K562 (cell line): Measurements from ENCODE around the gene C7orf57. TPM values are rescaled to one million over a fixed set of nuclear protein-coding genes. Genes with fewer than 3 reads are reported as not detected.

Source experiments
- ATAC-seq: fragments of 200-7000 bp; cut with Tn5 transposase; 3 replicates; pipeline ENCODE4 v1.9.1; 2020; ENCODE audit warnings: moderate library complexity
- BruUV-seq: library from RNA; stranded (reverse); fragments of 400-500 nt; replicated peaks from 2 replicates; lab custom pipeline; 2021; lab: Mats Ljungman, UMichigan
- CTCF ChIA-PET: fragments of 300-600 bp; formaldehyde crosslinking; extraction: SDS; loops from one replicate; lab custom pipeline; 2021; ENCODE audit warnings: low intra/inter-chr PET ratio; lab: Yijun Ruan, JAX
- POLR2A ChIA-PET: fragments of 300-600, 350-650 bp; sonication (Branson Sonifier 250); formaldehyde crosslinking; extraction: SDS; loops from one replicate; lab custom pipeline; 2021; ENCODE audit warnings: antibody characterized with exemption, inconsistent platforms; lab: Yijun Ruan, JAX
- DNase-seq, 4 experiments: peaks; one replicate each; pipeline versions ENCODE4 v3.0.0 to v3.0.0-alpha.2; 2011 to 2018; ENCODE audit warnings: low spot score in 3 of 4, mixed read lengths in 3 of 4; ENCODE audit errors: extremely low read depth in 1 of 4
- FAIRE-seq: peaks from 2 replicates; lab custom pipeline; 2011; peaks lifted over from hg19 to GRCh38; lab: Jason Lieb, UNC
- H2AFZ ChIP-seq: 2 replicates; pipeline ENCODE4 v1.6.0; 2011; ENCODE audit warnings: low read depth, low read length, control low read depth, inconsistent platforms
- H3K27ac ChIP-seq: fragments of 200-600 bp; 3 replicates; pipeline ENCODE4 v1.8.0; 2011; ENCODE audit warnings: low read depth, mild to moderate bottlenecking, control low read depth, inconsistent platforms, low read length, moderate library complexity, mixed read lengths; ENCODE audit errors: extremely low read depth
- H3K27me3 ChIP-seq, 2 experiments: fragments of 300-600 bp in 1 of 2; 2 replicates in 1 of 2; 3 replicates in 1 of 2; pipeline versions ENCODE4 v1.6.0 to v1.8.0; 2011; ENCODE audit warnings: inconsistent platforms in 2 of 2, low read length in 2 of 2, mild to moderate bottlenecking in 1 of 2, mixed read lengths in 1 of 2, moderate library complexity in 1 of 2; ENCODE audit not compliant: control insufficient read depth in 2 of 2, insufficient read depth in 2 of 2
- H3K36me3 ChIP-seq: fragments of 300-600 bp; 3 replicates; pipeline ENCODE4 v1.8.0; 2011; ENCODE audit warnings: mild to moderate bottlenecking, low read length, inconsistent platforms; ENCODE audit not compliant: control insufficient read depth, insufficient read depth
- H3K4me1 ChIP-seq, 2 experiments: fragments of 200-600 bp in 1 of 2; replicated peaks in 1 of 2; 2 replicates in 1 of 2; 3 replicates in 1 of 2; pipeline versions ENCODE4 v1.5.1 to v1.8.0; 2011; ENCODE audit warnings: inconsistent platforms in 2 of 2, low read length in 2 of 2, mild to moderate bottlenecking in 1 of 2, mixed read lengths in 1 of 2, moderate library complexity in 1 of 2; ENCODE audit not compliant: control insufficient read depth in 2 of 2, insufficient read depth in 2 of 2
- H3K4me2 ChIP-seq: 2 replicates; pipeline ENCODE4 v1.6.1; 2011; ENCODE audit warnings: low read length, control low read depth, inconsistent platforms, mixed read lengths; ENCODE audit not compliant: insufficient read depth
- H3K4me3 ChIP-seq: fragments of 200-600 bp; sonication (generic), shearing (Covaris generic); 2 replicates; pipeline ENCODE4 v1.5.1; 2016; ENCODE audit warnings: control low read depth, inconsistent platforms
- H3K79me2 ChIP-seq: fragments of 200-600 bp; 3 replicates; pipeline ENCODE4 v1.8.0; 2011; ENCODE audit warnings: low read length, inconsistent platforms; ENCODE audit not compliant: control insufficient read depth, insufficient read depth
- H3K9ac ChIP-seq, 2 experiments: 2 replicates each; pipeline versions ENCODE4 v1.6.0 to v1.6.1; 2011; ENCODE audit warnings: low read depth in 2 of 2, low read length in 2 of 2, control low read depth in 1 of 2, inconsistent platforms in 1 of 2, mild to moderate bottlenecking in 1 of 2, mixed read lengths in 1 of 2; ENCODE audit not compliant: insufficient read depth in 1 of 2
- H3K9me1 ChIP-seq: one replicate; pipeline ENCODE4 v1.6.0; 2011; ENCODE audit warnings: inconsistent platforms, mild to moderate bottlenecking, low read length, moderate library complexity; ENCODE audit not compliant: control insufficient read depth, insufficient read depth
- H3K9me3 ChIP-seq: replicated peaks from 2 replicates; pipeline ENCODE4 v1.5.1; 2011; ENCODE audit warnings: low read depth, low read length, inconsistent platforms; ENCODE audit not compliant: control insufficient read depth, insufficient read depth
- H4K20me1 ChIP-seq: replicated peaks from 2 replicates; pipeline ENCODE4 v1.6.1; 2011; ENCODE audit warnings: low read length, inconsistent platforms, mixed read lengths; ENCODE audit not compliant: control insufficient read depth, insufficient read depth
- ARID2 ChIP-seq: fragments of 450-650 bp; IDR thresholded peaks from 2 replicates; pipeline ENCODE4 v1.6.1; 2017; ENCODE audit warnings: antibody characterized with exemption, mild to moderate bottlenecking
- CSDE1 ChIP-seq, 2 experiments: fragments of 450-650 bp; IDR thresholded peaks; 2 replicates each; pipeline ENCODE4 v1.6.1; 2016; ENCODE audit warnings: mild to moderate bottlenecking in 1 of 2
- ELF2 ChIP-seq: fragments of 250-450 bp; sonication (Bioruptor Pico); IDR thresholded peaks from 2 replicates; pipeline ENCODE4 v1.5.0; 2021; ENCODE audit warnings: mild to moderate bottlenecking
- HMGN3 ChIP-seq: IDR thresholded peaks from 2 replicates; pipeline ENCODE4 v1.6.1; 2011; ENCODE audit warnings: borderline replicate concordance, low read depth, mild to moderate bottlenecking, mixed read lengths, low read length; ENCODE audit not compliant: insufficient read length; ENCODE audit errors: extremely low read depth
- HNRNPL ChIP-seq: fragments of 200-400 bp; formaldehyde crosslinking; IDR thresholded peaks from 2 replicates; pipeline ENCODE4 v1.6.1; 2017; ENCODE audit warnings: low read depth, mild to moderate bottlenecking, low read length
- MCM2 ChIP-seq: fragments of 450-650 bp; IDR thresholded peaks from 2 replicates; pipeline ENCODE4 v1.6.1; 2017; ENCODE audit warnings: low read depth, mild to moderate bottlenecking
- MCM5 ChIP-seq: fragments of 450-650 bp; IDR thresholded peaks from 2 replicates; pipeline ENCODE4 v1.6.1; 2016; ENCODE audit warnings: low read depth
- POLR2A ChIP-seq: fragments of 450-650 bp; conservative IDR thresholded peaks from 2 replicates; pipeline ENCODE4 v1.6.1; 2016
- SMC3 ChIP-seq: conservative IDR thresholded peaks from 2 replicates; pipeline ENCODE4 v1.6.1; 2011; ENCODE audit warnings: low read depth, low read length, improper control_type of control experiment; ENCODE audit not compliant: insufficient read depth
- TEAD4 ChIP-seq, 2 experiments: sonication (generic) in 1 of 2; formaldehyde crosslinking in 1 of 2; IDR thresholded peaks; 2 replicates each; pipeline versions ENCODE4 v1.6.1 to v1.8.0; 2012 to 2022; ENCODE audit warnings: borderline replicate concordance in 1 of 2, inconsistent platforms in 1 of 2, low read length in 1 of 2, mild to moderate bottlenecking in 1 of 2, missing genetic modification reagents in 1 of 2
- ZFP36 ChIP-seq: fragments of 150-350 bp; IDR thresholded peaks from 2 replicates; pipeline ENCODE4 v1.6.1; 2018; ENCODE audit warnings: low read length, low read depth; ENCODE audit not compliant: partially characterized antibody
- whole genome bisulfite sequencing: fragments of 100-300 bp; shearing (Covaris generic); methylation state at CpG from one replicate; pipeline ENCODE4 v1.1.6; 2016; ENCODE audit warnings: low coverage, mixed read lengths; ENCODE audit not compliant: insufficient coverage; ENCODE audit errors: missing lambda C conversion rate; 5-methylcytosine and 5-hydroxymethylcytosine counted together
- in situ Hi-C: fragments of 300-500 bp; cut with MboI; formaldehyde crosslinking; loops from 4 replicates; pipeline ENCODE4 v1.15.0; 2018; ENCODE audit warnings: inconsistent platforms, mixed read lengths
- intact Hi-C: fragments of 100-400 bp; cut with micrococcal nuclease; formaldehyde crosslinking; loops from 2 replicates; pipeline ENCODE4 v1.14.2; 2022
- polyA plus RNA-seq, 8 experiments: library from polyadenylated mRNA; depleted of rRNA in 4 of 8; stranded (reverse) in 5 of 8; unstranded in 3 of 8; fragments of >200 nt; fragmentation: Nextera tagmentation in 2 of 8; fragmentation: Illumina TruSeq in 1 of 8; extraction: Ambion mirVana in 2 of 8; extraction: Trizol in 1 of 8; gene quantifications; 2 replicates each; pipeline versions ENCODE4 v1.2.1 to v1.2.3, GENCODE V29; 2011 to 2014; ENCODE audit warnings: inconsistent platforms in 1 of 8, missing spikeins in 1 of 8
- total RNA-seq, 7 experiments: library from RNA; depleted of rRNA in 6 of 7; stranded (reverse); fragments of >200 nt in 6 of 7; fragmentation: Illumina TruSeq in 2 of 7; extraction: Trizol in 2 of 7; gene quantifications; 2 replicates each; pipeline versions ENCODE4 v1.2.1 to v1.2.3, GENCODE V29; 2011 to 2021; ENCODE audit warnings: low replicate concordance in 1 of 7
- TF ChIP-seq, protein P1 (sequence below): sonication (generic); formaldehyde crosslinking; IDR thresholded peaks from 2 replicates; pipeline ENCODE4 v1.5.0; 2020; ENCODE audit warnings: missing genetic modification reagents
- TF ChIP-seq, protein P2 (sequence below), 2 experiments: fragments of 150-350 bp in 1 of 2; IDR thresholded peaks; 2 replicates each; pipeline ENCODE4 v1.6.1; 2012 to 2016; ENCODE audit warnings: low read depth in 2 of 2, low read length in 2 of 2, mild to moderate bottlenecking in 1 of 2, moderate library complexity in 1 of 2
- TF ChIP-seq, protein P3 (sequence below): fragments of 250-450 bp; sonication (Bioruptor Pico); IDR thresholded peaks from 2 replicates; pipeline ENCODE4 v1.8.0; 2022; ENCODE audit warnings: inconsistent platforms
- TF ChIP-seq, protein P4 (sequence below): sonication (generic); formaldehyde crosslinking; IDR thresholded peaks from 2 replicates; pipeline ENCODE4 v1.8.1; 2023; ENCODE audit warnings: mild to moderate bottlenecking, missing genetic modification reagents

C7orf57 gene
- total and polyA plus RNA-seq, 9 of the 15 experiments (the other 6 are each of a cell fraction or from before 2014, with no cell fraction given) = not detected

DNA sequence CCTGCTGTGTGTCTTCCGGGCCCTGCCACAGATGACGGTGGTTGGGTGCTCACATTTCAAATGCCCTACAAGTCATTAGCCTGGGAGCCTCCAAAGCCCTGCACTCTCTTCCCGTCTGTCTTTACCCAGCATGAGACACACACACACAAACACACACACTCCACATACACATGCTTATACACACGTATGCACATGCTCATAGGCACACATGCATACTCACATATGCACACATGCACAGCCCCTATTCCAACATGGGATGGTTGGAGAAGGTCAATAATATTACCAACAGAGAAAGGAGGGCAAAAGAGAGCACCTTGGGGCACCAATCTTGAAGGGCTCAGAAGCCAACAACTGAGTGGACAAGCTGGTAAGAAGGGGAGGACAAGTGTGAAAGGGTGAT is 25.4 kb upstream of the C7orf57 start:
- Histone ChIP-seq H3K4me3 (no peak overlapping the region), H4K20me1 (no peaks in the 10 kb centered on the region), H3K4me2 (no peak overlapping the region), H3K9me1 (no peaks in the 10 kb centered on the region), H3K79me2 (no peaks in the 10 kb centered on the region), H3K27me3 (peaks cover 6 to 17% of the 10 kb centered on the region in 2 experiments; a peak in 3 of 5 replicates), H3K4me1 (no peaks in the 10 kb centered on the region), H2AFZ (no peak overlapping the region), H3K27ac (no peak overlapping the region), H3K36me3 (no peaks in the 10 kb centered on the region), H3K9ac (no peak overlapping the region), H3K9me3 (no peaks in the 10 kb centered on the region)
- POLR2A ChIA-PET = interaction anchor here (0.6 kb wide), 1 partner anchor 15 kb away, joined by 3 read pairs; no protein-coding TSS in a partner anchor
- intact Hi-C loops = no loop called here
- CTCF ChIA-PET = no interaction called here
- FAIRE-seq (no peak), ATAC-seq (no peak), DNase-seq (no peak)
- in situ Hi-C loops = no loop called here
- BruUV-seq = no TSS peak
- 0% methylated on average over 4 of the region's 4 CpGs for whole genome bisulfite sequencing
- TF ChIP-seq SMC3 (no peak), MCM2 (no peak), POLR2A (no peak), HNRNPL (no peak), ZFP36 (no peak), HMGN3 (no peak), ELF2 (no peak), CSDE1 (IDR thresholded peaks at IDR 0.05) (no peak), TEAD4 (IDR thresholded peaks at IDR 0.05; ENCODE audit: low read length) (no peak), TEAD4 (CRISPR knock-in tag; IDR thresholded peaks at IDR 0.05; ENCODE audit: borderline replicate concordance) (no peak), ARID2 (no peak), MCM5 (no peak)
- TF ChIP-seq, protein P1, sequence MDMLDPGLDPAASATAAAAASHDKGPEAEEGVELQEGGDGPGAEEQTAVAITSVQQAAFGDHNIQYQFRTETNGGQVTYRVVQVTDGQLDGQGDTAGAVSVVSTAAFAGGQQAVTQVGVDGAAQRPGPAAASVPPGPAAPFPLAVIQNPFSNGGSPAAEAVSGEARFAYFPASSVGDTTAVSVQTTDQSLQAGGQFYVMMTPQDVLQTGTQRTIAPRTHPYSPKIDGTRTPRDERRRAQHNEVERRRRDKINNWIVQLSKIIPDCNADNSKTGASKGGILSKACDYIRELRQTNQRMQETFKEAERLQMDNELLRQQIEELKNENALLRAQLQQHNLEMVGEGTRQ (CRISPR knock-in tag) = no peak
- TF ChIP-seq, protein P2, sequence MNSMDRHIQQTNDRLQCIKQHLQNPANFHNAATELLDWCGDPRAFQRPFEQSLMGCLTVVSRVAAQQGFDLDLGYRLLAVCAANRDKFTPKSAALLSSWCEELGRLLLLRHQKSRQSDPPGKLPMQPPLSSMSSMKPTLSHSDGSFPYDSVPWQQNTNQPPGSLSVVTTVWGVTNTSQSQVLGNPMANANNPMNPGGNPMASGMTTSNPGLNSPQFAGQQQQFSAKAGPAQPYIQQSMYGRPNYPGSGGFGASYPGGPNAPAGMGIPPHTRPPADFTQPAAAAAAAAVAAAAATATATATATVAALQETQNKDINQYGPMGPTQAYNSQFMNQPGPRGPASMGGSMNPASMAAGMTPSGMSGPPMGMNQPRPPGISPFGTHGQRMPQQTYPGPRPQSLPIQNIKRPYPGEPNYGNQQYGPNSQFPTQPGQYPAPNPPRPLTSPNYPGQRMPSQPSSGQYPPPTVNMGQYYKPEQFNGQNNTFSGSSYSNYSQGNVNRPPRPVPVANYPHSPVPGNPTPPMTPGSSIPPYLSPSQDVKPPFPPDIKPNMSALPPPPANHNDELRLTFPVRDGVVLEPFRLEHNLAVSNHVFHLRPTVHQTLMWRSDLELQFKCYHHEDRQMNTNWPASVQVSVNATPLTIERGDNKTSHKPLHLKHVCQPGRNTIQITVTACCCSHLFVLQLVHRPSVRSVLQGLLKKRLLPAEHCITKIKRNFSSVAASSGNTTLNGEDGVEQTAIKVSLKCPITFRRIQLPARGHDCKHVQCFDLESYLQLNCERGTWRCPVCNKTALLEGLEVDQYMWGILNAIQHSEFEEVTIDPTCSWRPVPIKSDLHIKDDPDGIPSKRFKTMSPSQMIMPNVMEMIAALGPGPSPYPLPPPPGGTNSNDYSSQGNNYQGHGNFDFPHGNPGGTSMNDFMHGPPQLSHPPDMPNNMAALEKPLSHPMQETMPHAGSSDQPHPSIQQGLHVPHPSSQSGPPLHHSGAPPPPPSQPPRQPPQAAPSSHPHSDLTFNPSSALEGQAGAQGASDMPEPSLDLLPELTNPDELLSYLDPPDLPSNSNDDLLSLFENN (IDR thresholded peaks at IDR 0.05; ENCODE audit: low read depth in 2 of 2, low read length in 2 of 2) = no peak
- TF ChIP-seq, protein P3, sequence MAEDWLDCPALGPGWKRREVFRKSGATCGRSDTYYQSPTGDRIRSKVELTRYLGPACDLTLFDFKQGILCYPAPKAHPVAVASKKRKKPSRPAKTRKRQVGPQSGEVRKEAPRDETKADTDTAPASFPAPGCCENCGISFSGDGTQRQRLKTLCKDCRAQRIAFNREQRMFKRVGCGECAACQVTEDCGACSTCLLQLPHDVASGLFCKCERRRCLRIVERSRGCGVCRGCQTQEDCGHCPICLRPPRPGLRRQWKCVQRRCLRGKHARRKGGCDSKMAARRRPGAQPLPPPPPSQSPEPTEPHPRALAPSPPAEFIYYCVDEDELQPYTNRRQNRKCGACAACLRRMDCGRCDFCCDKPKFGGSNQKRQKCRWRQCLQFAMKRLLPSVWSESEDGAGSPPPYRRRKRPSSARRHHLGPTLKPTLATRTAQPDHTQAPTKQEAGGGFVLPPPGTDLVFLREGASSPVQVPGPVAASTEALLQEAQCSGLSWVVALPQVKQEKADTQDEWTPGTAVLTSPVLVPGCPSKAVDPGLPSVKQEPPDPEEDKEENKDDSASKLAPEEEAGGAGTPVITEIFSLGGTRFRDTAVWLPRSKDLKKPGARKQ = no peak
- TF ChIP-seq, protein P4, sequence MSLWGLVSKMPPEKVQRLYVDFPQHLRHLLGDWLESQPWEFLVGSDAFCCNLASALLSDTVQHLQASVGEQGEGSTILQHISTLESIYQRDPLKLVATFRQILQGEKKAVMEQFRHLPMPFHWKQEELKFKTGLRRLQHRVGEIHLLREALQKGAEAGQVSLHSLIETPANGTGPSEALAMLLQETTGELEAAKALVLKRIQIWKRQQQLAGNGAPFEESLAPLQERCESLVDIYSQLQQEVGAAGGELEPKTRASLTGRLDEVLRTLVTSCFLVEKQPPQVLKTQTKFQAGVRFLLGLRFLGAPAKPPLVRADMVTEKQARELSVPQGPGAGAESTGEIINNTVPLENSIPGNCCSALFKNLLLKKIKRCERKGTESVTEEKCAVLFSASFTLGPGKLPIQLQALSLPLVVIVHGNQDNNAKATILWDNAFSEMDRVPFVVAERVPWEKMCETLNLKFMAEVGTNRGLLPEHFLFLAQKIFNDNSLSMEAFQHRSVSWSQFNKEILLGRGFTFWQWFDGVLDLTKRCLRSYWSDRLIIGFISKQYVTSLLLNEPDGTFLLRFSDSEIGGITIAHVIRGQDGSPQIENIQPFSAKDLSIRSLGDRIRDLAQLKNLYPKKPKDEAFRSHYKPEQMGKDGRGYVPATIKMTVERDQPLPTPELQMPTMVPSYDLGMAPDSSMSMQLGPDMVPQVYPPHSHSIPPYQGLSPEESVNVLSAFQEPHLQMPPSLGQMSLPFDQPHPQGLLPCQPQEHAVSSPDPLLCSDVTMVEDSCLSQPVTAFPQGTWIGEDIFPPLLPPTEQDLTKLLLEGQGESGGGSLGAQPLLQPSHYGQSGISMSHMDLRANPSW = no peak
